HG03520 (cell line): ENCODE results near the gene NR6A1.

Source experiments
- ATAC-seq: cut with Tn5 transposase; IDR thresholded peaks from one replicate; pipeline ENCODE4 v1.9.1; 2021; ENCODE audit warnings: mild to moderate bottlenecking, moderate library complexity; ENCODE audit not compliant: unreplicated experiment

Gene NR6A1

GRCh38 chr9:124550072-124550471 lies 221.0 kb downstream of the NR6A1 start:
- ATAC-seq, result no peak

GRCh38 chr9:124549016-124549415 lies 222.1 kb downstream of the NR6A1 start:
- no peak for ATAC-seq

- ATAC-seq, result no peak
Measured at GRCh38 chr9:124544535-124544934, 226.6 kb downstream of the NR6A1 start.

GRCh38 chr9:124541824-124542223 lies 229.3 kb downstream of the NR6A1 start:
- ATAC-seq, result no peak

- ATAC-seq, result no peak
Measured at GRCh38 chr9:124537926-124538325, 233.2 kb downstream of the NR6A1 start.

GRCh38 chr9:124535846-124536245 lies 235.3 kb downstream of the NR6A1 start:
- no peak for ATAC-seq

- no peak for ATAC-seq
Measured at GRCh38 chr9:124532897-124533296, 238.2 kb downstream of the NR6A1 start.

GRCh38 chr9:124531115-124531514 lies 240.0 kb downstream of the NR6A1 start:
- no peak for ATAC-seq

- no peak for ATAC-seq
Measured at GRCh38 chr9:124530246-124530645, 240.9 kb downstream of the NR6A1 start.

GRCh38 chr9:124527781-124528180 lies 243.3 kb downstream of the NR6A1 start:
- ATAC-seq, result no peak

- no peak for ATAC-seq
Measured at GRCh38 chr9:124526174-124526573, 244.9 kb downstream of the NR6A1 start.

- no peak for ATAC-seq
Measured at GRCh38 chr9:124522121-124523098, 248.7 kb downstream of the NR6A1 start.

- ATAC-seq, result no peak
Measured at GRCh38 chr9:124521142-124521541, 250.0 kb downstream of the NR6A1 start.

GRCh38 chr9:124520206-124520596 lies 250.9 kb downstream of the NR6A1 start:
- ATAC-seq, result no peak

GRCh38 chr9:124518116-124518515 lies 253.0 kb downstream of the NR6A1 start:
- ATAC-seq, result no peak

- ATAC-seq, result no peak
Measured at GRCh38 chr9:124517600-124517999, 253.5 kb downstream of the NR6A1 start.

- ATAC-seq, result no peak
Measured at GRCh38 chr9:124514874-124515273, 256.2 kb downstream of the NR6A1 start.

GRCh38 chr9:124514125-124514524 lies 257.0 kb downstream of the NR6A1 start:
- ATAC-seq, result no peak

- ATAC-seq, result no peak
Measured at GRCh38 chr9:124513376-124513994, 257.6 kb downstream of the NR6A1 start.

GRCh38 chr9:124512806-124513204 lies 258.3 kb downstream of the NR6A1 start:
- ATAC-seq, result no peak

GRCh38 chr9:124511891-124512805 lies 259.0 kb downstream of the NR6A1 start:
- no peak for ATAC-seq
